GM12891 (cell line): ENCODE measurements around the gene SREK1. TPM values are rescaled to one million over a fixed set of nuclear protein-coding genes. Genes with fewer than 3 reads are reported as not detected.

Experiments
- DNase-seq: peaks from one replicate; pipeline ENCODE4 v3.0.0; 2011; ENCODE audit warnings: low spot score; ENCODE audit not compliant: insufficient read length
- FAIRE-seq: peaks from 2 replicates; lab custom pipeline; 2011; peaks lifted over from hg19 to GRCh38; lab: Jason Lieb, UNC
- PAX5 ChIP-seq: IDR thresholded peaks from 2 replicates; pipeline ENCODE4 v1.6.1; 2011; ENCODE audit warnings: low read length, moderate library complexity, mild to moderate bottlenecking; ENCODE audit not compliant: insufficient read depth, severe bottlenecking
- POLR2A ChIP-seq: IDR thresholded peaks from 2 replicates; pipeline ENCODE4 v1.6.1; 2011; ENCODE audit warnings: low read depth, low read length, control low read depth
- POLR2AphosphoS5 ChIP-seq: IDR thresholded peaks from 2 replicates; pipeline ENCODE4 v1.6.1; 2011; ENCODE audit warnings: low read depth, low read length, control low read depth
- POU2F2 ChIP-seq: IDR thresholded peaks from 2 replicates; pipeline ENCODE4 v1.6.1; 2011; ENCODE audit warnings: low read depth, mild to moderate bottlenecking, control low read depth, low read length, moderate library complexity
- SPI1 ChIP-seq: IDR thresholded peaks from 2 replicates; pipeline ENCODE4 v1.6.1; 2011; ENCODE audit warnings: low read depth, low read length, control low read depth
- TAF1 ChIP-seq: IDR thresholded peaks from 2 replicates; pipeline ENCODE4 v1.6.1; 2011; ENCODE audit warnings: low read depth, low read length, control low read depth
- polyA plus RNA-seq: library from polyadenylated mRNA; unstranded; fragments of >200 nt; gene quantifications from one replicate; pipeline ENCODE4 v1.2.1, GENCODE V29; 2012; ENCODE audit warnings: low read depth, missing spikeins, inconsistent platforms; ENCODE audit not compliant: missing spikeins

The SREK1 gene
- 35.4 TPM for polyA plus RNA-seq

GRCh38 chr5:66144074-66144833, at the start of gene SREK1:
SREK1 (plus strand) TSS chr5:66144300; CDS start chr5:66144377, 77 bp downstream.
- FAIRE-seq (peak; percentile 81), DNase-seq (peak; percentile 82)
- TF ChIP-seq PAX5 = no peak
- TF ChIP-seq POLR2A = peak; percentile 93
- peak; percentile 74; the same call in 1 of the 2 replicates for TF ChIP-seq POU2F2
- peak; percentile 68; the same call in 1 of the 2 replicates for TF ChIP-seq TAF1
- no peak for TF ChIP-seq SPI1
- peak; percentile 96 for TF ChIP-seq POLR2AphosphoS5

GRCh38 chr5:66100851-66101250, 43.2 kb upstream of the SREK1 start:
- FAIRE-seq (no peak), DNase-seq (no peak)
- TF ChIP-seq TAF1 (no peak), POLR2A (no peak), PAX5 (no peak), POU2F2 (no peak), POLR2AphosphoS5 (no peak), SPI1 (no peak)

DNA sequence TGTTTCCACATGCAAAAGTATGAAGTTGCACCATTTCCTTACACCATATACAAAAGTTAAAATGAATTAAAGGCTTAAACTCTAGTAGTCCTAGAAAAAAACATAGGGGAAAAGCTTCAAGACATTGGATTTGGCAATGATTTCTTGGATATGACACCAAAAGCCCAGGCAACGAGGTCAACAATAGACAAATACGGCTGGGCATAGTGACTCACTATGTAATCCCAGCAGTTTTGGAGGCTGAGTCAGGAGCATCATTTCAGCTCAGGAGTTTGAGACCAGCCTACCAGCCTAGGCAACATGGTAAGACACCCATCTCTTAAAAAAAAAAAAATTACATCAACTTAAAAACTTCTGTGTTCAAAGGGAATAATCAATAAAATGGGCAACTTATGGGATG, 30.9 kb upstream of the SREK1 start:
- TF ChIP-seq POLR2AphosphoS5 = no peak
- TF ChIP-seq POU2F2 = no peak
- TF ChIP-seq PAX5 = no peak
- no peak for TF ChIP-seq TAF1
- TF ChIP-seq POLR2A = no peak
- no peak for TF ChIP-seq SPI1
- FAIRE-seq = no peak
- DNase-seq = no peak

- TF ChIP-seq SPI1 = no peak
- no peak for TF ChIP-seq POU2F2
- no peak for TF ChIP-seq PAX5
- no peak for TF ChIP-seq TAF1
- FAIRE-seq = no peak
- no peak for DNase-seq
Observed at GRCh38 chr5:66118304-66118703, 25.8 kb upstream of the SREK1 start.

DNA sequence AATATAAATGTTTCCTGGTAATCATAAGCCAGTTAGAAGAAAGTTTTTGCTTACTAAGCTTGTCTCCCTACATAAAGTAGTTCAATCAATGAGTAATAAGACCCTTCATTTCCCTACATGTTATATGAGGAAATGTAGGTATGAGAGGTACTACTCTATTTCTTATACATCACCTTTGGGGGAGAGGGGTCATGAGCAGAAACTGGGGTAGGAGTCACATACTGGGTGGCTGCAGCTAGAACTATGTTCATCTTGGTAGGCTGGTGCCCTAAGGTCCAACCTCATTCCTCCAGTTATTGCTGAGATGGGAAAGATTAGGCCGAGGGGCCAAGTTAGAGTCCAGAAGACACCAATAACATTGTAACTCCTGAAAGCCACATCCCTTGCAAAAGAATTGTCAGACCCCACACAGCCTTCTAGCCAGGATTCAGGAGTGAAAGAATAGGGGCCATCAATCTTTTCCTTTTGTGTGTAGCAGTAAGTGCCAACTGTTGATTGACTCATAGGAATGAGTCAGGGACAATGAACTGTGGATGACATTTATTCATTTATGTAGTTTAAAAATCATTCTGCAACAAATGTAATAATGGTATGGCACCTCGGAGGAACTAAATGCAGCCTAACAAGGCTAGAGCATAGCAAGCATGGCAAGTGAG, 21.6 kb upstream of the SREK1 start:
- DNase-seq (no peak), FAIRE-seq (no peak)
- TF ChIP-seq PAX5 = no peak
- no peak for TF ChIP-seq POU2F2
- no peak for TF ChIP-seq POLR2A
- no peak for TF ChIP-seq POLR2AphosphoS5
- TF ChIP-seq SPI1 = no peak
- TF ChIP-seq TAF1 = no peak

DNA sequence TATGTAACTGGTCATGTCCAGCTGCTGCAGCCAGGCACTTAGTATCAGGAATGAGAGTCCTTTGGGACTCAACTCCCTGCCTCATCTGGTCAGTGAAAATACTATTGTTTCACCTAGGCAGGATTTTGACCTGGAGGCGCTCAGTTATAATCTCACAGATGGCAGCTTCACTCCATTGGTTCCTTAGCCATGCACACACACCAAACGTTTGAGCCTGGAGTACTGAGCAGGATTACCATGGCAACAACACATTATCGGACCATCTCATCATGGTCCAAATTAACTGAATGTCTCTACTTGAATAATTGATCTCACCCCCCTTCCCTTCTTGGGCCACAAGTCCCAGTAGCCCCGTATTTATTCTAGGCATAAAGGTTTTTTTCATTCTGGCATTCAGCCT, 15.0 kb upstream of the SREK1 start:
- TF ChIP-seq SPI1 (no peak), POLR2AphosphoS5 (no peak), POLR2A (no peak), PAX5 (no peak), TAF1 (no peak), POU2F2 (no peak)
- no peak for DNase-seq
- FAIRE-seq = no peak

DNA sequence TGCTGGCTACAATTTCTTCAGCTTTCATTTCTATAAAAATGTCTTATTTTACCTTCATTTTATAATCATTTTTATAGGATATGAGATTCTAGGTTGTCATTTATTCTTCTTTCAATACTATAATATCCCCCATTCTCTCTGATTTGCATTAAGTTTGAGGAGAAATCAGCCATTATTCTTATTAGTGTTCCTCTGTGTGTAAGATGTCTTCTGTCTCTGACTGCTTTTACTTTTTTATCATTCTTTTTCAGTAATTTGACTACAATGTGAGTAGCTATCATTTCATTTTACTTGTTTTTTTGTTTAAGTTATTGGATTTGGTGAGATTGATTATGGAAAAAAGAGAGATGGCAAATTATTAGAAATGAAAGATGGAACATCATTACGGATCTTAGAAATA, 13.6 kb upstream of the SREK1 start:
- DNase-seq = no peak
- TF ChIP-seq TAF1 (no peak), POLR2A (no peak), SPI1 (no peak), POU2F2 (no peak), POLR2AphosphoS5 (no peak), PAX5 (no peak)

GRCh38 chr5:66134407-66134861, 9.7 kb upstream of the SREK1 start:
- FAIRE-seq = no peak
- no peak for DNase-seq
- no peak for TF ChIP-seq POU2F2
- no peak for TF ChIP-seq TAF1
- TF ChIP-seq SPI1 = no peak
- TF ChIP-seq PAX5 = no peak
- TF ChIP-seq POLR2A = no peak
- TF ChIP-seq POLR2AphosphoS5 = no peak

More for the DNA sequence above, 13.6 kb upstream of the SREK1 start:
- FAIRE-seq = no peak

DNA sequence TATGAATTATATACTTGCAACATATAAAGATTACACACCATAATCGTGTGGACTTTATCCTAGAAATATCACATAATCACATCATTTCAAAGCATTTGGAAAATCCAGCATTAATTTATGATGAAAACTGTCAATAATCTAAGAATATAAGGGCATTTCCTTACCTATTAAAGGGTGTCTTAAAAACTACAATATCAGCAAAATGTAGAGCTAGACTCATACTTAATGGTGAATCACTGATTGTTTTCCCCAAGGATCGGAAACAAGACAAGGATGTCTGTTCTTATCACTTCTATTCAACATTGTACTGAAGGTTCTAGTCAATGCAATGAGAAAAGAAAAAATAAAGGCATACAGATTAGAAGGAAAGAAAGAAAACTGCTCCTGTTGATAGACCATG, 8.0 kb upstream of the SREK1 start:
- DNase-seq (no peak), FAIRE-seq (no peak)
- TF ChIP-seq POLR2AphosphoS5 (no peak), TAF1 (no peak), PAX5 (no peak), POU2F2 (no peak), POLR2A (no peak), SPI1 (no peak)
